ENCODE measurements around the gene DDB1.

DDB1 gene

DNA sequence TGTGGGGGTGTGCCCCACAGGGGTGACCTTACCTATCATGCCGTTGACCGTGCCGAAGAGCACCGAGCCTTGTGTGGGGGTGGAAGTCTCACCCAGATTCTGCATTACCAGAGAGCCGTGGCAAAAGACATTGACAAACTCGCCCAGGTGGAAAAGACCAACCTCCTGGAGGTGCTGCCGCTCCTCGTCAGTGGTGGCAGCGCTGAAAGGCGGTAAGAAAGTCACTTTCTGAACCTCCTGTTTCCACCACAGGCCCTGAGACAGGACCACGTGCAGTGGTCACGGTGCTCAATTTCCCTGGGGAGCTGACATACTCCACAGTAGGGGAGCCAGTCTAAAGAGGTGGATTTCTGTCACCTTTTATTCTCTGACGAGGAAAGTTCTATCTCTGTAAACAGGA, 30.4 kb downstream of the DDB1 start:
- in situ Hi-C loops (cut with HindIII; ENCODE audit: low sequenced_read_pairs): no loop called here

DNA sequence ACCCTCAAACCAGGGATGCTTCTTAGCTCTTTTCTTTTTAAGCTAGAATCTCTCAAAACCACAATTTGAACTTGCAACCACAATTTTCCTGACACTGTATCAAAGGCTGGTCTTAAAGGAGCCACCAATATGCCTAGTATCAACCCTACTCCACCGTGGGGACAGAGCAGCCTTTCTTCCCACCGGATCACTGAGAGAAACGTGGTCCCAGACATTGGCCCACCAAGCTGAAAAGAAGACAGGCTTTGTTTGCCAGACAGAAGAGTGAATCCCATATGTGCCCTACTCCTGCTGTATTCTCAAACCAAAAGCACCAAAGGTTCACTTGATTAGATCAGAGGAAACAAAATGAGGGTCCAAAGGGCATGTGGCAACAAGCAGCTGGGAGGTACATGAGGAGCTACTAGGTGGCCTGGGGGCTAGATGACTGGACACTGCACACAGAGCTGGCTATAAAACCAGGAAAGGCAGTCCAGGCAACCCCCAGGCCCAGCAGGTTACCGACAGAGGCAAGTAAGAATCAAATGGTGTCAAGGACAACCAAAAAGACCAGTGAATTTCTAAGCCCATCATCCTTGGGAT, 34.2 kb downstream of the DDB1 start:
- in situ Hi-C loops (cut with HindIII; ENCODE audit: low sequenced_read_pairs): no loop called here

DNA sequence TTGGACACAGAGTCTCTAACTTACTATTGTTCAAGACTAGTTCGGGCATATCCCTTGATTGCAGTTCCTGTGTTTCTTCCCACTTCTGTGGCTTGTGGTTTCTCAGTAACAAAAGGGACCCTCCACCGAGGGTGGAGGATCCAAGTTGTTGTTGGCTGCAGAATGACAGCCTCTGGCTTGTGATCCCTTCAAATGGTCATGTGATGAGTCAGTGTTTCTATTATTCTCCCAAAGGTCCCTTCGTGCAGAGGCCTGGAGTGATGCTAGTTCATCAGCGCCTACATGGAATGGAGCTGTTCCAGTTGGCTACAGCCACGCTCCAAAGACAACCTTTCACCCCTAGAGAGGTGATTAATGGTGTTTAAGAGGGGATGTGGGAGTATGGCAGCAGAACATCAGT, 35.2 kb downstream of the DDB1 start:
- in situ Hi-C loops (cut with HindIII; ENCODE audit: low sequenced_read_pairs): no loop called here

DNA sequence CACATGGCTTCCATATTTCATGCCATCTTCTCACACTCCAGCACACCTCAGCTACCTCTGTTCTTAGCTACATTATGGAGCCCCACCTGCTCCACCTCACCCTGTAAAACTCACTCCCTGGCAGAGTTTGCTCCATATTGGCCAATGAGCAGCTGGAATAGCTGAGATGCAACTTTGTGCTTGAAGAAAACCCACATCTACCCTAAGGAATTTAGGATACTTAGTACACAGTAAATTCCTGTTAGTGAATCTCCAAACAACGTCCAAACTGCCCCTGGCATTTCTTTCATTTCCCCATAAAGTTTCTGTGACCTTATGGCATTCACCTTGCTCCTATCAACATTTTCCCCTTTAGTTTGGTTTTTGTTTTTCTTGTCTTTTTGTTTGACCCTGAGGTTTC, 35.6 kb downstream of the DDB1 start:
- in situ Hi-C loops (cut with HindIII; ENCODE audit: low sequenced_read_pairs): no loop called here

DNA sequence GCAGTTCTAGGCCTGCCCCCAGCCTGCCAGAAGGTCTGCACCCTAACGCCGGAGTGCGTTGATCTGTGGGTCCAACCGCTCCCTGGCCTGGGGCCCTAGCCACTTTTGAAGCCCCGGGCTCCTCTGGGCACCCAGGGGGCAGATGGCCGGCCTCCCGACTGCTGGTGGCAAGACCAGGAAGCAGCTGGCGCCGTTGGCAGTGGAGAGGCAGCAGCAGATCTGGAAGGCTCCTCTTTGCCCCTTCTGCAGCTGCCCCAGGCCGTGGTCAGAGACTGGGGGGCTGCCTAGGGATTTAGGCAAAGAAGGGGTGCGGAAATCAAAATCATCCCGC, 37.3 kb downstream of the DDB1 start:
- in situ Hi-C loops (cut with HindIII; ENCODE audit: low sequenced_read_pairs): no loop called here

DNA sequence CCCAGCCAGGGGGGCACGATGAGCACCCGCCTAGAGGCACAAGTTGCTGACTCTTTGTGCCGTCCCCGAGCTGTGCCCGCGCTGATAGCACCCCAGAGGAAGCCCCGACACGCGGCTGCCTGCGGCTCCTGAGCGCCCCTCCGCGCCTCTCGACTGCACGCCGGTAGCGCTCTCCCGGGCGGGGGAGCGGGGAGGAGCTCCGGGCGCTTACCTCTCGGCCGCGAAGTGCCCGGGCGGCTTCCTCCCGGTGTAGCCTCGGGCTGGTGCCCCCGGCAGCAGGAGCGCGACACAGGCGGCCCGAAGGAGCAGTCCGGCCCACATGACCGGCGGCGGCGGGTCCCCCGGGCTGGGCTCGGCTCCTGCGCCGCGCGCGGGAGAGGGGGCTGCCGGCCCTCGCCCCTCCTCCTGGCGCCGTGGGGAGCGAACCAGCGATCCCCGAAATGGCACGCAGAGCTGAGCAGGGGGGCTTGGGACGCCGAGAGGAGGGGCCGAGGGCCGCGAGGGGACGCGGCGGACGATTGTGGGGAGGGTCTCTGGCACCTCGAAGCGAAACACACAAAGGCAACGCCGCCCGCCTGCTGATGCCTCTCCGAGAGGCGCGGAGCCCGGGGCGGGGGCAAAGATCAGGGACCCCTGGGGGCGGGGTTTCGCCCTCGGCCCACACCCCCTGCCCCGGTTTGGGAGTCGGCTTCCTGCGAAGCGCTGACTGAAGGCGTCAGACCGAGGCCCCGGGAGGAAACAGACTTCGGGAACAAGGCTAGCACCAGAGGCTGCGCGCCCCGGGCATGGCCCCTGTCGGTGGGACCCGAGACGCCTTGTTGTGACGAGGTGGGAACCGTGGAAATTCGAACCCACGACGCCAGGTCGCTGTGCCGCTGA, 37.9 kb downstream of the DDB1 start, which contains the start of gene VWCE:
TSS of gene VWCE (minus strand) at position 600 of the 879 bp plus-strand sequence. CDS start at position 321, 279 bp downstream.
- in situ Hi-C loops (cut with HindIII; ENCODE audit: low sequenced_read_pairs): no loop called here

DNA sequence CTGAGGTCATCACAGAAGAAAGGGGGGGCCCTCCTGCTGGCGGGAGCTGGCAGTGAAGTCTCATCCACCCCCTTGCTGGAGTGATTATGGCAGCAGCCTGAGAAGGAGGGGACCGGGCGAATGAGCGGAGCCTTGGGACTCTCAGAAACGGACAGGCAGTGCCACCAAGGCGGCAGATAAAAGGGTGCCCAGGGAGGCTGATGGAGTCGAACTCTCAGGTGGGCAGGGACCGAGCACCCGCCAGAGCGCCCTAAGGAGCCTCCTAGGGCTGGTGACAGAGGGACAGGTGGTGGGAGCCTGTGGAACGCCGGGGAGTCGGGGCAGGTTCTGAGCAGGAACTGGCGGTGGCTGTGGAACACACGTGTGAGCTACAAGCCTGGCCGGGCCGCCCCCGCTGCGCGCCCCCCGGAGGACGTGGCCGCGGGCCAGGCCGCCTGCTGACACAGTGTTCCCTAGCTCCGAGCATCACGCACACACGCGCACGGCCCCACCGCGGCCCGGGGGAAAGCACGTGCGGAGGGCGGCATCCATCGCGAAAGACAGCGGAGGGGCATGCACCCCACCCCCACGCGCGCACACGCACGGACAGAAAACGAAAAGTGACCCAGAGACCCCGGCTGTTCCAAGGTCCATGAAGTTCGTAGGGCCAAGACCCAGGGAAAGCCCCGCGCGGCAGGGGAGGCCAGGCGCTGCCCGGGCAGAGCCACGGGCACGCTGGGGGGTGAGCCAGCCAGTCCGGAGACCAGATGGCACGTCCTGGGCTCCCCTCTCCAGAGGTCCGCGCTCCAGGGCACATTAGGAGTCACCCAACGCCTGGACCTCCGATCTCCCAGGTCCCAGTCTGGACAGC, 38.8 kb downstream of the DDB1 start:
- in situ Hi-C loops (cut with HindIII; ENCODE audit: low sequenced_read_pairs): no loop called here

DNA sequence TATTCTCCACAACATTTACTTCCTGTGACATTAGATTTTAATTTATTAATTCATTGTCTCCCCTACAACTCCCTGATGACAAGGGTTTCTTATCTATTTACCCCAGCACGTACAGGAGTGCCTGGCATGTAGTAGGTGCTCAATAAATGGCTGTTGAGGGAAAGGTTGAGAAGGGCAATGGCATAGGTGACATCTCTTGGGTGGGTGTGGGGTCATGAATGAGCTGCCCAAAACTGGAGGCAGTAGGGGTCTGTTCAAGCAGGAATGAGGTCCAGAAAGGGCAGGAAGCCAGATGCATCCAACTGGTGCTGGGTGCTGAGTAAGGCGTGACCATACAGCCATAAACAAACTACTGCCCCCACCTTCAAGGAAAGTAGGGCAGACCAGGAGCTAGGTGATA, 40.5 kb downstream of the DDB1 start:
- in situ Hi-C loops (cut with HindIII; ENCODE audit: low sequenced_read_pairs): no loop called here

DNA sequence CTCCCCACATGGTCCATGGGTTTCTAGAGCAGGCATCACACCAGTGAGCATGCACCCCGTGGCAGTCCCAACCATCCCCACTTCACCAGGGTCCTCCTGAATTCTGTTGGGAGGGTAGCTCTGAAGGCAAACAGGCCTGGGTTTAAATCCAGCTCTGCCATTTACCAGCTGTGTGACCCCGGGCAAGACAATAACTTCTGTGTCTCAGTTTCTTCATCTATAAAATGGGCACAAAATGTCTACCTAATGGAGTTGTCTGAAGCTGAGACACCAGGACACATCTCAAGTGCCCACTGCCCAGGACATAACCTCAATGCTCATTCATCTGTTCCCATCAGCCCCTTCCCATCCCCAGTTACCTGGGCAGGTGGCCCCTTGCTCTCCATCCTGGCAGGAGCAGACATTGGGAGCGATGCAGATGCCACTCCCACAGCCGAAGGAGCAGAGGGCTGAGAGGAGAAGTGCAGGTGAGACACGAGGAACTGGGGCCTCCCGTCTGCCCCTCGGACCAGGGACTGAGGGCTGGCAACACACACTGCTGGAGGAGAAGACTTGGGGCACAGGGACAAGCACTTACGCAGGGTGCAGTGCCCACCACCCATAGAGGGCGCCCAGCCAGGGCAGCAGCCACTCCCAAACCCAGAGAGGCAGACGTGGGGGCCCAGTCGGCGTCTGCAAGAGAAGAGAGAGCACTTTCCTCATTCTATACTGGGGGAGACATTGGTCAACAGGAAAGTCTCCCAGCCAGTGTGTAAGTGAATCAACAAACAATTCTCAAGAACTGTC, 41.8 kb downstream of the DDB1 start:
- in situ Hi-C loops (cut with HindIII; ENCODE audit: low sequenced_read_pairs): no loop called here

DNA sequence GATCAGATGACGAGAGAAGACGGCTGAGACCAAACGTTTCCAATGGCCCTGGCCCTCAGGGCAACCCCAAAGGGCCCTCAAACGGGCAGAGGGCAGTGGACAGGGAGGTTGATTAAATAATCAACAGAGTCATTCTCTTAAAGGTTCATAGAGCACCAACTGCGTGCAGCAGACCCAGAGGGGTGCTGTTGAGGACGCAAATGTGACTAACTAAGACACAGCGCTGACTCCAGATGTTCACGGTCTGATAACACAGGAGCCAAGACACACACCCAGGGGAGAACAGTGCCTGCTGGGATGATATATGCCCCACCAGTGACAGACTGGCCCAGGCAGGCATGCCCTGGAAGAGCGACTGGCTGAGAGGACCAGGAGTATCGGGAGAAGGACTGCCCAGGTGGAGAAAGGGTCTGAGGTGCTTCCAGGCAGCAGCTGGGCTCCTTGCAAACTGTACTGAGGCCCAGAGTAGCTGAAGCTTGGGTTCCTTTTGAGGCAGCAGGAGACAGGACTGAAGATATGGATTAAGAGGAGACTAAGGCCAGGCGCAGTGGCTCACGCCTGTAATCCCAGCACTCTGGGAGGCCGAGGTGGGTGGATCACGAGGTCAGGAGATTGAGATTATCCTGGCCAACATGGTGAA, 45.4 kb downstream of the DDB1 start:
- in situ Hi-C loops (cut with HindIII; ENCODE audit: low sequenced_read_pairs): no loop called here

DNA sequence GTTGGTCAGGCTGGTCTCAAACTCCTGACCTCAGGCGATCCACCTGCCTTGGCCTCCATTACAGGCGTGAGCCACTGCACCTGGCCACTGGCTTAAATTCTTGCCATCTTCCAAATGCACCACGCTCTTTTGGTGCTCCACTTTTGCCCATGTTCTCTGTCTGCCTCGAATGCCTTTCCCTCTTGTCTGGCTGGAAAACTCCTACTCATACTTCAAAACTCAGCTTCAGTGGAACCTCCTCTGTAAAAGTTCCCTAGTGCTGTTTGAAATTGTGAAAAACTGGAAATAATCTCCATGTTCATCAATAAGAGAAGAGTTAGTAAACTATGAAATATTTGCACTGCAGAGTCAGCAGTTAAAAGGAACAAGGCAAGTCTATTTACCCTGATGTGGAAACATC, 49.3 kb downstream of the DDB1 start:
- in situ Hi-C loops (cut with HindIII; ENCODE audit: low sequenced_read_pairs): no loop called here

DNA sequence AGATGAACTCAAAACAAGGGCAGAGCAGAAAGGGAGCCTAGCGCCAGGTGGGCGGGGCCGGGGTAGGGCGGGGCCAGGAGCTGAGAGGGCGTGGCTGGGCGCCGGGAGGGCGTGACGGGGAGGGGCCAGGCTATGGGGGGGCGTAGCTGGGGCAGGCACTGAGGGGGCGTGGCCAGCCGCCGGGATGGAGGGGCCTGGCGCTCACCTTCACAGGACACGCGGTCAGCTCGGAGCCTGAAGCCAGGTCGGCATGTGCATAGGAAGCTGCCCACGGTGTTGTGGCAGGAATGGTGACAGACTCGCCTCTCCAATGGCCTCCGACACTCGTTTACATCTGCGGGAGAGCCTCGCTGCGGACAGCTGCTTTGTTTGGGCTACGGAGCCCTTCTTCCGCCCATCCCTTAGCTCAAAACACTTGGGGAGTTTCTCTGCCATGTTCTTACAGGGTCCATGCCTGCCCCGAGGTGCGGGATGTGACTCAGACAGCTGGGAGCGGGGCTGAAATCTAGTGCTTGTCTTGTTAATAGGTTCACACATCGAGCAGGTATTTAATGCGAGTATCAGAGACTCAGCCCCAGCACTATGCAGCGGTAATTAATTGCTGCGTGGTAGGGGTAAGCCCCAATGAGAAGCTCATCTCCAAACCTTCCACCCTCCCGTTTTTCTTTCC, 51.2 kb downstream of the DDB1 start:
- in situ Hi-C loops (cut with HindIII; ENCODE audit: low sequenced_read_pairs): no loop called here

DNA sequence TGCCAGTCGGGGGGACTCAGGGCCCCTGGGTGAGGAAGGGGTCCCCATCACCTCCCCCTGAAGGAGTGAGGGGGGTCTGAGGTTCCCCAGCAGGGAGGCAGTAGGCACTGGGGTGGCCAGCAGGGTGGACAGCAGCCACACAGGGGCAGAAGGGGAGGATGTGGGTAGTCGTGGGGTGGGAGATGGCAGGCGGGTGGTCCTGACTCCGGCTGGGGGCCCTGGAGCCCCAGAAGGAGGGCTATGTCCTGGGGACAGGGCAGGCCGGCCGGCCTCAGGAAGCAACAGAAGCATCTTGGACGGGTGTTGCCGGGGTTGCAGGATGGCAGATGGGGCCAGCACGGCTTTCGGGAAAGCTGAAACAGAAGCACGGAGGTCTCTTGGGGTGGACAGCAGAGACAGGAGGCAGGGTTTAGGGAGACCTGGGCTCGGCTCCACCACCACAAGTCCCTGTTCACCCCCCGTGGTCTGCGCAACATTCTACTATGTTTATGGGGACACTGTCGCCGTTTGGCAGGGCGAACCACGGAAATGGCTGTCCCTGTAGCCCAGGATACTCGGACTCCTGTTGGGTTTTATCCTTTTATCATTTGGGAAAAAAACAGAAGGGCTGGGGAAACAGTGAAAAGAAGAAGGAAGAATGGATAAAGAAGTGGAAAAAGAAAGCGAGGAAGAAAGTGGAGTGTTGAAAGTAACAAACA, 51.9 kb downstream of the DDB1 start:
- in situ Hi-C loops (cut with HindIII; ENCODE audit: low sequenced_read_pairs): no loop called here

DNA sequence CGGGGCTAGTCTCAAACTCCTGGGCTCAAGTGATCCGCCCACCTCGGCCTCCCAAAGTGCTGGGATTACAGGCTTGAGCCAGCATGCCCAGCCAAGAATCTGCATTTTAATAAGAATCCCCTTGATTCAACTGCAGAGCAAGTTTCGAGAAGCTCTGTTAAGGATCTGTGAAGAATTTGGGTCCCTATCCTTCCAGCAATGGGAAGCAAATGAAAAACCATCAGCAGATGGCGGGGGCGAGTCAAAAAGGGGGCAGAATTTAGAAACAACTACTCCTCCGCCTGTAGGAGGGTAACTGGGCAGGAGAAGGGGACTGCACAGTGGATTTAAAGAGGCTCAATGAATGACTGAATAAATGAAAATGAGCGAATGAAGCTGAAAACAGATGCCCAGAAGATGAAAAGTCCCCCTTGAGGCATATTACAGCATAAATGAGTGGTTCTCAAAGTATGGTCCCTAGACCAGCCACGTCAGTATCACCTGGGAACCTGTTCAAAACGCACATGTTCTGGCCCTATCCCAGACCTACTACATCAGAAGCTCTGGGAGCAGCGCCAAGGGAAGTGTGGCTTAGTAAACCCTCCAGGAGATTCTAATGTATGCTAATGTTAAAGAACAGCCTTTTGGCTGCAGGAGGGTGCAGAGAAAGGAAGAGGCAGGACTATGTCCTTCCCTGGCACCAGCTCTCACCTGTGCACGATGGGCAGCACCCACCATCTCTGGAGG, 52.8 kb downstream of the DDB1 start:
- in situ Hi-C loops (cut with HindIII; ENCODE audit: low sequenced_read_pairs): no loop called here

DNA sequence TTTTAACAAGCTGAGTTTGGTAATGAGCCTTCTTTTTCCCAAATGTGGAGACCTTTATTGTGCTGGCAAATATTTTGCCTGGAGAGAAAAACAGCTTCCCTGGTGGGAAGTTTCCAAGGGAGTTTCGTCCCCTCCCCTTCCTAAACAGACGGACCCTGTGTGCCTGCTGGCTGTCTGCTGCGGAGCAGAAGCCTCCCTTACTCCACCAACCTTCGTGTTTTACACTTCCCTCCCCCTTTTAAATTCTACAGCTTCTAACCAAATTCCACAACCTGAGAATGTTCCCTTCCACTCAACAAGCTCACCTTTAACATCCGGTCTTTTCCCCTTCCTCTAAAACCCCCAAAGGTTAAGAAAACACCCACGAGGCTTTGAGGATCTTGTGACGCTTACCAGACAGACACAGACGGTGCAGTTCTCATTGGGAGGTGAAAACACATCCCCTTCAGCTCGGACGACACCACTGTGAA, 54.9 kb downstream of the DDB1 start:
- in situ Hi-C loops (cut with HindIII; ENCODE audit: low sequenced_read_pairs): no loop called here

DNA sequence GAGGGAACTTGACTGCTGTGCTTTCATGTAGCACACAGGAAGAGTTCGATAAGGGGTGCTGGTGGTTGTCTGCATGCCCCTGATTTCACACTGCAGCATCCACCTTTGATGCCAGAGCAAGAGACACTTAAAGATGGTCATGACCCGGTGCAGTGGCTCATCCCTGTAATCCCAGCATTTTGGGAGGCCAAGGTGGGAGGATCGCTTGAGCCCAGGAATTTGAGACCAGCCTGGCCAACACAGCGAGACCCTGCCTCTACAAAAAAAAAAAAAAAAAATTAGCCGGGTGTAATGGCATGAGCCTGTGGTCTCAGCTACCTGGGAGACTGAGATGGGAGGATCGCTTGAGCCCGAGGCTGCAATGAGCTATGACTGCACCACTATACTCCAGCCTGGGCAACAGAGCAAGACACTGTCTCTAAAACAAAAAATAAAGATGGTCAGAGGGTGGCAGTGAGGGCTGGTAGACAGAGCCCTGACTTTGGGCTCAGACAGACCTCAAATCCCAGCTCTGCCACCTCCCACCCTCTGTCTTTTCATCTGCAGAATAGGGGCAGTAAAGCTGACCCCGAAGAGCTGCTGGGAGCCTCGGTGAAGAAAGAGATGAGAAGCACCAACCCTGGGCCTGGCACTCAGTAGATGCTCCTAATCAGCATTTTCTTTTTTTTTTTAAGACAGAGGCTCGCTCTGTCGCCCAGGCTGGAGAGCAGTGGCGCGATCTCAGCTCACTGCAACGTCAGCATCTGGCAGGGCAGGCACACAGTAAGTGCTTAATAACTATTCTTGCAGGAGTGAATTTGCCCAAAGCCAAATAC, 55.5 kb downstream of the DDB1 start:
- in situ Hi-C loops (cut with HindIII; ENCODE audit: low sequenced_read_pairs): no loop called here

DNA sequence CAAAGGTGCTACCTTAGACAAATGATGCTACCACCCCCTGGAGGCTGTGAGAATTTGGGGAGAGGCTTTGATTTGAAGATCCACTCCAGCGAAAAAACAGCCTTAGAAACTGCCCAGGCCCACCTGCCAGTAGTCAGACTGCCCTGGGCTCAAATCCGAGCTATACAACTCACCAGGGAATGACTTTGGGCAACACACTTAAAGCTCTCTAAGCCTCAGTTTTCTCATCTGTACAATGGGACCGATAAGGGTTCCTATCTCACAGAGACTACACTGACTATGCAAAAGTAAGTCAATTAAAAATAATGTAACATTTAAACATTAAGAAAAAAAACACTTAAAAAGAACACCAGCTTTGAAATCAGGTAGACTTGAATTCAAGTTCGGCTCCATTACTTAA, 57.7 kb downstream of the DDB1 start:
- in situ Hi-C loops (cut with HindIII; ENCODE audit: low sequenced_read_pairs): no loop called here

DNA sequence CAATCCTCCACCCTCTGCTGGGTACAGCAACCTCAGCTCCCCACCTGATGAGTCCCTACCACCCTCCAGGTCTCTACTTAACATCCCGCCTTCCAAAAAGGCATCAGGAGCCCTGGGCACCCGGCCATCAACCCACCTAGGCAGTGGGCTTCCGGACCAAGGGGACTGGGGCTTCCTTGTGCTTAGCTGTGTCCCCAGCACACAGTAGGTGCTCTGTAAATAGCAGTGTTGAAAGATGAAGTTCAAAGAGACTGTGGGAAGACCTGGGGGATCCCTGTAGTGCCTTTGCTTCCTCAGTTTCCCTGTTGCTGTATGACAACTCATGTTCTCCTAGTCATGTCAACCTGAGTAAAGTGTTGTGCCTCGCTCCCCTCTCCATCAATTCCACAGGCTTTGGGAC, 58.8 kb downstream of the DDB1 start:
- in situ Hi-C loops (cut with HindIII; ENCODE audit: low sequenced_read_pairs): no loop called here
